GM21825 (cell line): ENCODE data around the gene SLC5A10.
A peak's percentile ranks its signal among the peaks of the same experiment; 100 is the strongest.

Source experiments
- ATAC-seq: cut with Tn5 transposase; IDR thresholded peaks from one replicate; pipeline ENCODE4 v1.9.1; 2021; ENCODE audit warnings: mild to moderate bottlenecking, moderate library complexity; ENCODE audit not compliant: unreplicated experiment

SLC5A10 gene

DNA sequence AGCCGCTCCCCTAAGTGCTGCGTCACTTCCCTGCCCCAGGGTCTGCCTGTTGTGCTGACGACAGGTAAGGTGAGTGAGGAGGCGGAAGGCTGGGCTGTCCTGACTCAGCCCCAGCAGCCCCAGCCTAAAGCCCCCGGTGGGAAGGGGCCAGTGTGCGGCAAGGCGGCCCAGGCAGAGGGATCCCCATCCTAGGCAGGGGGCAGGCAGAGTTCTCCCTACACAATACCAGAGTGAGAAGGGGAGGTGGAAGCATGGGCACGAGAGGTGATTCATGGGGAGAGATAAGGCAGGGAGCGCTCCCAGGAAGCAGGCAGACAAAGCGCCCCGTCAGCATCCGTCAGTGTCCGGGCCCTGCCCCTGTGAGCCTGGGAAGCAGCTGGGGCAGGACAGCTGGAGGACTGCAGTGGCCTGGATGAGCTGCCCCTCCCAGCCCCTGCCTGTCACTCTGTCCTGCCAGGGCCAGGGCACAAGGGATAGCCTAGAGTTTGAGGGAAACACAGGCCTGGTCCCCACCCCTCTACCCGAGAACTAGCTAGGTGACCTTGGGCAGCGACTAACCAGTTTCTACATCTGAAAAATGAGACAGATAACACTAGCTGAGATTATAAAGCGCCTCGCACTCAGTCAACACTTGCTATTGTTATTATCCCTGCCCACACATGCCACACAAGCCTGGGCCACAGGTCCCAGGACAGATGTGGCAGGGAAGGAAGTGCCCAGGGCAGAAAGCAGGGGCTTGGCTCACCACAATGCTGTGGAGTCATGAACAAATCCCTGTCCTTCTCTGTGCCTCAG, 48.8 kb downstream of the SLC5A10 start:
- no peak for ATAC-seq

- no peak for ATAC-seq
Measured at GRCh38 chr17:19001907-19002590, 50.1 kb downstream of the SLC5A10 start.

DNA sequence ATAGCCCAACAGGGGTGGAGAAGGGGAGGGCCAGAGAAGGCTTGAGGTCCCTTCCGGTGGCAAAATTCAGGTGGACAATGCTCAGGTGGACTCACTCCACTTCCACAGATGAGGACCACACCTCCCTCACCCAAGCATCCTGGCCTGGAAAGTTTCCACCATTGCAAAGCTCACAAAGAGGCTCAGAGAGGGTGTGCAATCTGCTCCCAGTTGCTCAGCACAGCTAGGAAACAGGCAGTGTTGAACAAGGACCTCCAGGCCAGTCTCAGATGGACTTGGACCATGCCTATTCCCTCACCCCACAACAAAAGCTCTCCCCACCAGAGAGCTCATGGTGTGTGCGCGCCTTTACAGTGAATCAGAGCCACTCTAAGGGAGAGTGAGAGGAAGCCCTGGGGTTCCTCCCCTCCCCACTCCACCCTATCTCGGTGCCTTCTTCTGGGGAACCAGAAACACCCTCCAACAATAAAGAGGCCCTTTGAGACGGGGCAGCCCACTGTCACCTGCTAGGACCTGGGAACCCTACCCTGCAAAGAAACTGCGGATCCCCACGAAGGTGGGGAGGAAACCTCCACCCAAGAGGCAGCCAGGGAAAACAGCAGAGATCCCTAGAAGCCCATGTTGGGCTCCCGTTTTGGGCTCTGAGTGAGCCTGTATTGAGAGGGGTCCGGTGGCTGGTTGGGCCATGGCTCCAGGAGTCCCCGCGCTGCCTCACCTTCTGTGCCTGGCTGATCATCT, 51.0 kb downstream of the SLC5A10 start:
- no peak for ATAC-seq

DNA sequence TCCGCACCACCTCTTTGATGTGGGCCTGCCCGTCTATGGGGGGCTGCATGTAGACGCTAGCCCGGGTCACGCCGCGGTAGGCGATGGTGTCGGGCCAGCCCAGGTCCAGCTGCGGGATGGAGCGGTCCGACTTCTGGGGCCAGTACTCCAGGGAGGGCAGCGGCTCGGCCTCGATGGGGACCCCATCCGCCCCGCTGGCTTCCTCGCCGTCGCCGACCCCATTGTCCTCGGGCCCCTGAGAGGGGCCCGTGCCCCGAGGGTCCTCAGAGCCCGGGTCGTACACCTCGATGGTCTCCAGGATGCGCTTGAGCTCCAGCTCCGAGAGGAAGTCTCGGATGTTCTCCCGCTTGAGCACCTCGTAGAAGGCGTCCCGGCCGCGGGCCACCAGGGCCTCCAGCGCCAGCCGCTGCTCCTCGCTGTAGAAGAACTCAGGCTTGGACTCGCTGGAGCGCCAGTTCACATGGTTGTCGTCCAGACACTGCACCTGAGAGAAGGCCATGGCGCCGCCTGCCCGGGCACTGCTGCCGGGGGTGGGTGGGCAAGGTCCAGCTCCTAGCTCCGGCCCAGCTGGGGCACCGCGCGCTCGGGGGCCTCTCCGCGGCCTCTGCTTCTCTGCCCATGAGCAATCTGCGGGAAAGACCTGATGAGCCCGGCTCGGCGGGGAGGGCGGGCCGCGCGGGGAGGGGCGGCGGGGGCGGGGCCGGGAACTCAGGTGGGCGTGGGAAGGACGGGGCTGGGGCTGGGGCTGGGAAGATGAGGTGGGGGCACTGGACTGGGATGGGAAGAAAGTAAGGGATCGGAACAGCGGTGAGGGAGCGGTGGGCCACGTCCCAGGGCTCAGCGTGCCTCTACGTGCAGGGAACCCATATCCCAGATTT, 51.8 kb downstream of the SLC5A10 start:
- ATAC-seq, result peak; percentile 12

- peak; percentile 63 for ATAC-seq
Measured at GRCh38 chr17:19004421-19005136, 52.6 kb downstream of the SLC5A10 start, which contains the start of gene FAM83G. TSS of gene FAM83G (minus strand) at chr17:19004764. CDS start at chr17:19004041, 723 bp downstream.

DNA sequence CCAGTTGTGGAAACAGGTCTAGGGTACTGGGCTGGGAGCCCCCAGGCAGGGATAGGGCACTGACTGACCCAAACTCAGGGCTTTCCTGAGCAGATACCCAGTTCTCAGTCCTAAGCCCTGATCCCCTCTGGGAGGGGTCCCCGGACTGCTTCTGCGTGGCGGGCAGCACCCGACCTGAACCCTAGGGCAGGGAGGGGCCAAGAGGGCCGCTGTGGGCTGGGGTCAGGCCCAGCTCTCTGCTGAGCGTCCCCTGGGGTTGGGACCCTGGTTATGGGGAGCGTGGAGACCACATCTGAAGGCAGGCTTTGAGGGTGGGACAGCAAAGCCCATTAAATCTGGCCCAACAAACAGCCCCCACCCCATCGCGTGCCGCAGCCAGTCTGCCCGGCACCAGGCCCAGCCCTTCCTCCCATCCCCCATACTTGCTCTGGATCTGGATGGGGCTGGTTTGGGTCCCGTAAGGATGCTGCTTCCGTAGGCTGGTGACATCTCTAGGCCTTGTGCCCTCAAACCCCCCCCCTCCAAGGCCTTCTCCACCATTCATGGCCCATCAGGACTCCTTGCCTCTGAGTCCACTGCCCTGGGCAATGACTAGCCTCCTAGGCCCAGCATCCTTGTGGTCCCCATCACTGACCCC, 53.3 kb downstream of the SLC5A10 start:
- ATAC-seq, result no peak

DNA sequence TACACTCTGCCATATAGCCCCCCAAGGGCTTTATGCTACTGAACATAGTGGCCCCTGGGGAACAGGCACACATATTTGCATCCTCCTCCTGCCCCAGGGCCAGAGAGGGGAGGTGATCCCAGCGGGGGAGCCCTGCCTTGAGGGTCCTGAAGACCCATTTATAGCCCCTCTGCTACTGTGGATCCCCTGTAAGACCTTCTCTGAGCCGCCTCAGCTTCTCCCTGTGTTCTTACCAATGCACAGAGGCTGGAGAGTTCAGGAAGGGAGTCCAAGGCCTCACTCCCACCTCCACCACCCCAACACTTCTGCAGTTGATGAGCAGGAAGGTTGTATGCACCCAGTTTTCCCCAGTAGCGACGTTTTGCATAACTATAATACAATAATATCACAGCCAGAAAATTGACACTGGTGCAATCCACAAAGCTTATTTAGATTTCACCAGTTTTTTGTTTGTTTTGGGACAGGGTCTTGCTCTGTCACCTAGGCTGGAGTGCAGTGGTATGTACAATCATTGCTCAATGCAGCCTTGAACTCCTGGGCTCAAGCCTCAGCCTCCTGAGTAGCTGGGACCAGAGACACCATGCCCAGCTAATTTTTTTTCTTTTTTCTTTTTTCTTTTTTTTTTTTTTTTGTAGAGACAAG, 53.9 kb downstream of the SLC5A10 start:
- no peak for ATAC-seq

- ATAC-seq, result no peak
Measured at GRCh38 chr17:19006698-19007097, 54.7 kb downstream of the SLC5A10 start.

- no peak for ATAC-seq
Measured at GRCh38 chr17:19009970-19010369, 58.0 kb downstream of the SLC5A10 start.

DNA sequence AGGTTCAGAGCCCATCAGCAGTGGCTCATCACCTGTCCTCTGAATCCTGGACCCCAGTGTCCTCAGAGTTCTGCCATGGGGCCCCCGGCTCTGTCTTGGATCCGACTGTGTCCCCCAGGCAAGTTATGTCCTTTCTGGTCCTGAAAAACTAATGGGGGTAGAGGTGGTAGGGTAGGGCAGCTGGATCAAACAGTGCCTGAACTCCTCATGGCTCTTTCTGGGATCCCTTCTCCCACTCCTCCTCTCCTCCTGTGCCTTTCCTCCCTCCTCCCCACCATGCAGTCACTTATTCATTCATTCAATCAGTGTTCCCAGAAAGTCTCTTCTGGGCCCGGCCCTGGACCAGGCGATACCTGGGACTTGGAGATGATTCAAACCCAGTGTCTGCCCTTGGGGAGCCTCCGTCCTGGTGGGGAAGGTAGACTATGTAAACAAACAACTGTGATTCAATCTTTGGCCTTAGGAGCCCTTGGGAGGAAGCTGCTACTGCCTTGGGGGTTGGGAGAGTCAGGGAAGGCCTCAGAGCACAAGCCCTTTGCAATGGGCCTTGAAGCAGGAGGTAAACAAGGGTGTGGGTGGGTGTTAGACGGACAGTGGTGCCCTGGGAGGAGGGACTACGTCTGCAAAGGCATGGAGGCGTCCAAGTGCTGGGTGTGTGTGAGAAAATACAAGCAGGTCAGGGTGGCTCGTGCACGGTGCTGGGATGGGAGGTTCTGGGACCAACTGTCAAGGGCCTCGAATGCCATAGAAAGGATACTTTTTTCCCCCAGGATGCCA, 59.0 kb downstream of the SLC5A10 start:
- no peak for ATAC-seq

DNA sequence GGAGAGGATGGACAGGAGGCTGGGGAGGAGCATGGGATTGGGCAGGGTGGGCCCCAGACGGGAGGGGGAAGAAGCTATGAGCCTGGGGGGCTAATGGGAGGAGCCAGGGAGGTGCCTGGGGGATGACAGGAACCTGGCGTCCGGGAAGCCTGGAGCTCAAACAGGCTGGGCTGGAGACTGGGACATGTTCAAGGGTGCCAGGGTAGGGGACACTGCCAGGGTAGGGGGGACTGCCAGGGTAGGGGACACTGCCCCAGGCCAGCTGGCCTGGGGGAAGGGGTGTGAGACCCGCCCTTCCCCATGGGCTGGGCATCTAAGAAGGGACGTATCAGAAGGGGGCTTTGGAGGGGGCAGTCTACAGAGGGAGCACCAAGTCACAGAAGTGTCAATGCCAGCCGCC, 59.6 kb downstream of the SLC5A10 start:
- ATAC-seq, result no peak

DNA sequence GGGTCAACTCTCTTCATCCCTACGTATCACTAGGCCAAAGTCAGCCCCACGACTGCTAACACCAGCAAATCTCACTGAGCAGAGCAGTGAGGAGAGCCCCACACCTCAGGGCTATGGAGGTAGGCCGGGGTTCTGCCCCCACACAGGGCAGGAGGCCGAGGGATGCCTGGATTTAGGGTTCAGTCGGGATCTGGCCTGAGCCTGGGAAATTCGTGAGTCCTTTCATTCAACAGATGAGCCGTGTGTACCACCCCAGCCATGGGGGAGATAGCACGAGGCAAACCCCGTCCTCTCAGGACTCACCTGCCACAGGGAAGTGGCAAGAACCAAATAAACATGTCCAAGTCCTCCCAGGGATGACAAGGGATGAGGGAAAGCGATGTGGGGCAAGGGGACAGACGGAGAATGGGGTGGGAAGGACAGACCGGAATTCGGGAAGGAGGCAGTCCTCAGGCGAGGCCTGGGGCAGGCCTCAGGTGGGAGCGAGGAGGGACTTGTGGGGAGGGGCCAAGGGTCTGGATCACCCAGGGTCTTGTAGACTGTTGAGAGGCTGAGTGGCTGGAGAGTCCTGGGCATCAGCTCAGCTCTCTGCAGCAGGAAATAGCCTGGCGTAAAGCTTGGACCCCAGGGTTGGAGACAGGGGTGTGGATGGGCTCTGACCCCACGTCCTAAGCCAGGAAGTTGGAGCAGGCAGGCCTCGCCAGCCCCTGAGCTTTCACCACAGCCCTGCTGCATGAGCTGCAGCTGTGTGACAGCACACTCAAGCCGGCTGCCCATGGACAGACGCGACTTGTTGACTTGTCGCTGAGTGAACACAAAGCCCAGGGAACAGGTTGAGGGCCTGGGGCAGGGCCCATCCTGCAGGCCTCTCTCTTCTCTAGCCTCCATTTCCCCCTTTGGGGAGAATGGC, 60.5 kb downstream of the SLC5A10 start:
- no peak for ATAC-seq

GRCh38 chr17:19013226-19013625, 61.3 kb downstream of the SLC5A10 start:
- ATAC-seq, result no peak

DNA sequence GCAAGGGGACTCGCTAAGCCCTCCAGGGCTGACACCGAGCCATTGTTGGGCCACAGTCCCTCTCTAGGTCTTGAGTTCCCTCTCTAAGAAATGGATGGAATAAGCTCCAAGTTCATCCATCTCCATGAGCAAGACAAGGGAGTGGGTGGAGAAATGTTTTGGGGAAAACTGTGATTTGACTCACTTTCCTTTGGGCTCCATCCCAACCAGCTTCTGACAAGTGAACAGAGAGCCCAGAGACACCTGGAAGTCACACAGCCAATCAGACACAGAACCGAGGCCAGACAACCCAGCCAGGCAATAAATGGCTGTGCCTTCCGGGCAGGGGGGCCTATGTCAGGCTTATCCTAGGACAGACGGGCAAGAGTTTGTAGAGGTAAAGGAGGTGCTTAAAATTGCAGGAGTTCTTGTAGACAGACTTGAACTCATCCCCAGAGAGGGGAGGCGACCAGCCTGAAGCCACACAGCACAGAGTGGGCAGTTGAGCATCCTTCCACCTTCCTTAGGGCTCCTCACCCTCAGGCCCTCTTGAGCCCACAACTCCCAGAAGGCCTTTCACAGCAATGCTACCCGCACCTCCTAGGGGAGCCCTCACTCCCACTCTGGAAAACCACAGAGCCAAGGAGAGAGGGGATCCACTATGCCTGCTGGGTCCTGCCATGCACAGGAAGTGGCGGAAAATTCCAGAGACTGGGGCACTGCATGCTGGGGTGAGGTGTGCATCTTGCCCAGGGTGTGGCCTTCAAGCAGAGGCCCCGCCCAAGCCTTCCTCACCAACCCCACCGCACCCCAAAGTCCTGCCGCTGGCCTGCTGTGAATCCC, 62.1 kb downstream of the SLC5A10 start:
- no peak for ATAC-seq

DNA sequence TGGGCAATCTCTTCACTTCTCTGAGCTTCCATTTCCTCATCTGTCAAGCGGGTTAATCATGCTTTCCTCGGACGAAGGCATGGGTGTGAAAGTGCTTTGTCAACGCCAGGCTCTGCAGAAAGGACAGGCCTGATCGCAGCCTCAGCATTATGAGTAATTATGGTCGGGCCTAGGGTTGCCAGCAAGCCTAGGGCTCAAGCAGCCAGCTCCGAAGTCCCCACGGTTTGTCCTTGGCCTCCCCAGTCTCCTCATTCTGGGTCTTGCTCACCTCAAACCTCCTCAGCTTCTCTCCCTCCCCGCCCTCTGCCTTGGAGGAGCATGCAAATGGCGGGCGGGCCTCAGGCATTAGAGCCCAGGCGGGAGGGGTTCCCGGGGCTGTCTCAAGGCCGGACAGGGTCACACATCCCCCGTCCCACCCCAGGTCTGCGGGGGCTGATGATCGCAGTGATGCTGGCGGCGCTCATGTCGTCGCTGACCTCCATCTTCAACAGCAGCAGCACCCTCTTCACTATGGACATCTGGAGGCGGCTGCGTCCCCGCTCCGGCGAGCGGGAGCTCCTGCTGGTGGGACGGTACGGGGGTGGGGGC, 62.8 kb downstream of the SLC5A10 start:
- ATAC-seq, result no peak

DNA sequence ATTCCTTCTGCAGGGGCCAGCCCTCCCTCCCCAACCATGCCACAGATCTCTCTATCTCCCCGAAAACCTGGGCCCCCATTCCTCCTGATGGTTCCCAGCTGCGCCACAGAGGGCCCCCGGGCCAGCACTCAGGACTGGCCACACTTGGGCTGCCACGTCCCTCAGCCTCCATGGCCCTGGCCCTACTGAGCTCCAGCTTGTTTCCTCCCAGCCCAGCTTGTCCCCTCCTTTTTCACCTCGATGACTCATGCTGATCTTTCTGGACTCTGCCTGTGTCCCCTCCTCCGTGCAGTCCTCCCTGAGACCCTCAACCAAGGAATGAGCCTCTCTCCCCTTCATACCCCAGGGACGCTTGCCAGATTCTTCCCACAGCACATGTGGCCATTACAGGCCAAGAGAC, 63.5 kb downstream of the SLC5A10 start:
- ATAC-seq, result no peak
